ENCODE data around the gene MARCHF2. TPM values are rescaled to one million over a fixed set of nuclear protein-coding genes. Genes with fewer than 3 reads are reported as not detected.
A peak's percentile ranks its signal among the peaks of the same experiment; 100 is the strongest.

The MARCHF2 gene
- total RNA-seq, 1 donor from 2014 or later: 24.8 TPM

GRCh38 chr19:8453616-8454015, 40.5 kb downstream of the MARCHF2 start:
- POLR2A ChIA-PET: interaction anchor here (0.6 kb wide), 2 partner anchors 21 to 126 kb away, joined by 3 read pairs; no protein-coding TSS in a partner anchor
- CTCF ChIA-PET: no interaction called here
- H3K36me3 Mint-ChIP-seq (ENCODE audit: low read depth): peaks cover 69% of the 10 kb centered on the region
- H3K27ac Mint-ChIP-seq: peak overlapping the region; percentile 18
- no peak for TF ChIP-seq CTCF (IDR thresholded peaks at IDR 0.05)
- no peak for ATAC-seq (ENCODE audit: low read depth)
- no peaks in the 10 kb centered on the region for H3K27me3 Mint-ChIP-seq
- intact Hi-C loops (cut with micrococcal nuclease): no loop called here
- no peak for DNase-seq
- H3K4me1 Mint-ChIP-seq: peaks cover 82% of the 10 kb centered on the region
- H3K9me3 Mint-ChIP-seq: no peaks in the 10 kb centered on the region
- H3K4me3 Mint-ChIP-seq: no peak overlapping the region

GRCh38 chr19:8454218-8454617, 41.1 kb downstream of the MARCHF2 start:
- CTCF ChIA-PET: no interaction called here
- POLR2A ChIA-PET: no interaction called here
- Mint-ChIP-seq H3K4me3 (no peak overlapping the region), H3K27ac (no peak overlapping the region), H3K9me3 (no peaks in the 10 kb centered on the region), H3K36me3 (ENCODE audit: low read depth) (peaks cover 69% of the 10 kb centered on the region), H3K4me1 (peaks cover 83% of the 10 kb centered on the region), H3K27me3 (no peaks in the 10 kb centered on the region)
- no peak for DNase-seq
- intact Hi-C loops (cut with micrococcal nuclease): no loop called here
- ATAC-seq (ENCODE audit: low read depth): no peak
- no peak for TF ChIP-seq CTCF (IDR thresholded peaks at IDR 0.05)

DNA sequence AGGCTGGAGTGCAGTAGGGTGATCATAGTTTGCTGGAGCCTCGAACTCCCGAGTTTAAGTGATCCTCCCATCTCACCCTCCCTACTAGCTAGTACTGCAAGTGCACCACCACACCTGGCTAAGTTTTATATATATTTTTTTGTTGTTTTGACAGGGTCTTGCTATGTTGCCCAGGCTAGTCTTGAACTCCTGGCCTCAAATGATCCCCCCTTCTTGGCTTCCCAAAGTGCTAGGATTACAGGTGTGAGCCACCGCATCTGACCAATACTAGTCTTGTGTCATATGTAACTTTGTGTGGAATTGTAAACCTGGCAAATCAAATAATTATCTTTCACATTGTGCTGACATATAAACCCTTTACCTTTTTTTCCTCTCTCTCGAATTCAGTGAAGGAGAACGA, 41.9 kb downstream of the MARCHF2 start:
- ChIA-PET CTCF (no interaction called here), POLR2A (interaction anchor here (2.0 kb wide), 1 partner anchor 10 kb away, joined by 8 read pairs; the partner anchor contains the start of gene HNRNPM)
- peaks cover 74% of the 10 kb centered on the region for H3K36me3 Mint-ChIP-seq (ENCODE audit: low read depth)
- DNase-seq (no peak), ATAC-seq (ENCODE audit: low read depth) (no peak)
- no peak overlapping the region for H3K4me3 Mint-ChIP-seq
- H3K9me3 Mint-ChIP-seq: no peaks in the 10 kb centered on the region
- no peak overlapping the region for H3K27ac Mint-ChIP-seq
- no peaks in the 10 kb centered on the region for H3K27me3 Mint-ChIP-seq
- no peak for TF ChIP-seq CTCF (IDR thresholded peaks at IDR 0.05)
- H3K4me1 Mint-ChIP-seq: peaks cover 86% of the 10 kb centered on the region
- intact Hi-C loops (cut with micrococcal nuclease): no loop called here

GRCh38 chr19:8456064-8456463, 43.0 kb downstream of the MARCHF2 start:
- intact Hi-C loops (cut with micrococcal nuclease): no loop called here
- ATAC-seq (ENCODE audit: low read depth) (no peak), DNase-seq (no peak)
- no peaks in the 10 kb centered on the region for H3K27me3 Mint-ChIP-seq
- H3K36me3 Mint-ChIP-seq (ENCODE audit: low read depth): peaks cover 81% of the 10 kb centered on the region
- peak overlapping the region; percentile 47 for H3K27ac Mint-ChIP-seq
- CTCF ChIA-PET: no interaction called here
- no peak for TF ChIP-seq CTCF (IDR thresholded peaks at IDR 0.05)
- H3K4me1 Mint-ChIP-seq: peaks cover 90% of the 10 kb centered on the region
- POLR2A ChIA-PET: interaction anchor here (2.0 kb wide), 1 partner anchor 12 kb away, joined by 8 read pairs; the partner anchor contains the start of gene HNRNPM
- H3K4me3 Mint-ChIP-seq: no peak overlapping the region
- H3K9me3 Mint-ChIP-seq: no peaks in the 10 kb centered on the region

- ChIA-PET CTCF (no interaction called here), POLR2A (interaction anchor here (1.1 kb wide), 1 partner anchor 44 kb away, joined by 3 read pairs; the partner anchor contains the start of gene MARCHF2)
- TF ChIP-seq CTCF (IDR thresholded peaks at IDR 0.05): no peak
- Mint-ChIP-seq H3K36me3 (ENCODE audit: low read depth) (peaks cover 77% of the 10 kb centered on the region), H3K4me3 (no peak overlapping the region), H3K4me1 (peaks cover 87% of the 10 kb centered on the region), H3K27me3 (no peaks in the 10 kb centered on the region), H3K27ac (no peak overlapping the region), H3K9me3 (no peaks in the 10 kb centered on the region)
- ATAC-seq (ENCODE audit: low read depth) (no peak), DNase-seq (no peak)
- intact Hi-C loops (cut with micrococcal nuclease): no loop called here
These were observed 44.1 kb downstream of the MARCHF2 start for GRCh38 chr19:8457209-8457608.

Measured in activated B cell treated with CpG ODN at 0.5 μM for 24 hours (primary cell).